B cell (primary cell): Measurements from ENCODE around the gene PRKCQ. TPM values are rescaled to one million over a fixed set of nuclear protein-coding genes. Genes with fewer than 3 reads are reported as not detected.

Experiments used
- ATAC-seq: fragments of 200-7000 bp; cut with Tn5 transposase; one replicate; pipeline ENCODE4 v1.10.0; 2021; ENCODE audit warnings: low read depth, mild to moderate bottlenecking, moderate number of reproducible peaks, moderate library complexity
- CTCF ChIA-PET: fragments of 350-600 bp; sonication (Branson Sonifier 250); formaldehyde crosslinking; loops from one replicate; lab custom pipeline; 2021; ENCODE audit warnings: antibody characterized with exemption, inconsistent platforms; lab: Charles Lee
- POLR2A ChIA-PET: fragments of 350-600 bp; sonication (Branson Sonifier 250); formaldehyde crosslinking; loops from one replicate; lab custom pipeline; 2021; ENCODE audit warnings: antibody characterized with exemption; lab: Charles Lee
- DNase-seq: peaks from one replicate; pipeline ENCODE4 v3.0.0; 2013
- H2AFZ ChIP-seq: 2 replicates; pipeline ENCODE4 v1.6.1; 2012; ENCODE audit warnings: mild to moderate bottlenecking, low read depth, low read length; ENCODE audit not compliant: insufficient read depth, poor library complexity, severe bottlenecking
- H3K27ac ChIP-seq, 2 donors: 1 replicate in 1 of 2; 2 replicates in 1 of 2; pipeline ENCODE4 v1.5.1; 2012 to 2013; ENCODE audit warnings: low read length in 2 of 2, mild to moderate bottlenecking in 2 of 2, moderate library complexity in 1 of 2
- H3K27me3 ChIP-seq, 4 experiments: fragments of 200-600 bp in 1 of 4; sonication (generic) in 1 of 4; replicated peaks in 1 of 4; 1 replicate in 2 of 4; 2 replicates in 2 of 4; pipeline versions ENCODE4 v1.6.1 to v1.7.0; 2013 to 2016; ENCODE audit warnings: low read length in 3 of 4, mild to moderate bottlenecking in 2 of 4, mixed read lengths in 1 of 4, moderate library complexity in 1 of 4; ENCODE audit not compliant: insufficient read depth in 4 of 4, control insufficient read depth in 3 of 4; ENCODE audit errors: control extremely low read depth in 1 of 4
- H3K36me3 ChIP-seq, 2 experiments: replicated peaks in 1 of 2; 1 replicate in 1 of 2; 2 replicates in 1 of 2; pipeline versions ENCODE4 v1.6.1 to v1.7.1; 2013; ENCODE audit warnings: low read length in 1 of 2; ENCODE audit not compliant: insufficient read depth in 2 of 2, control insufficient read depth in 1 of 2; ENCODE audit errors: control extremely low read depth in 1 of 2, extremely low read depth in 1 of 2
- H3K4me1 ChIP-seq, 2 donors: fragments of 200-600 bp in 1 of 2; sonication (generic) in 1 of 2; 1 replicate in 1 of 2; 2 replicates in 1 of 2; pipeline versions ENCODE4 v1.5.1 to v1.6.1; 2013 to 2017; ENCODE audit warnings: low read length in 2 of 2; ENCODE audit not compliant: control insufficient read depth in 2 of 2, insufficient read depth in 2 of 2
- H3K4me2 ChIP-seq: replicated peaks from 2 replicates; pipeline ENCODE3; 2012; ENCODE audit warnings: mild to moderate bottlenecking, low read depth, low read length; ENCODE audit not compliant: poor library complexity, severe bottlenecking
- H3K4me3 ChIP-seq, 5 experiments: fragments of 200-600 bp in 1 of 5; sonication (generic) in 1 of 5; 1 replicate in 3 of 5; 2 replicates in 2 of 5; pipeline versions ENCODE4 v1.5.1 to v1.7.0; 2011 to 2016; ENCODE audit warnings: low read length in 4 of 5, mild to moderate bottlenecking in 4 of 5, low read depth in 2 of 5, control low read depth in 1 of 5, moderate library complexity in 1 of 5; ENCODE audit not compliant: insufficient read depth in 1 of 5; ENCODE audit errors: control extremely low read depth in 1 of 5, extremely low read depth in 1 of 5
- H3K79me2 ChIP-seq: fragments of 200-600 bp; sonication (generic); one replicate; pipeline ENCODE4 v1.6.0; 2016; ENCODE audit warnings: low read length; ENCODE audit not compliant: control insufficient read depth, insufficient read depth
- H3K9ac ChIP-seq: fragments of 200-600 bp; sonication (generic); 2 replicates; pipeline ENCODE4 v1.6.1; 2017; ENCODE audit warnings: mild to moderate bottlenecking, low read length, moderate library complexity
- H3K9me3 ChIP-seq, 3 donors: one replicate each; pipeline versions ENCODE4 v1.6.1 to v1.7.1; 2013; ENCODE audit warnings: low read length in 2 of 3; ENCODE audit not compliant: control insufficient read depth in 2 of 3, insufficient read depth in 1 of 3; ENCODE audit errors: control extremely low read depth in 1 of 3
- H4K20me1 ChIP-seq: 2 replicates; pipeline ENCODE4 v1.6.0; 2012; ENCODE audit warnings: mild to moderate bottlenecking, low read length; ENCODE audit not compliant: insufficient read depth, control insufficient read depth, poor library complexity, severe bottlenecking
- H3K27ac Mint-ChIP-seq: one replicate; pipeline ENCODE4 v1.8.0; 2021; ENCODE audit warnings: mixed read lengths
- H3K27me3 Mint-ChIP-seq: one replicate; pipeline ENCODE4 v1.8.0; 2021; ENCODE audit warnings: mixed read lengths
- H3K4me1 Mint-ChIP-seq: one replicate; pipeline ENCODE4 v1.8.0; 2021; ENCODE audit warnings: mixed read lengths
- H3K4me3 Mint-ChIP-seq: one replicate; pipeline ENCODE4 v1.8.0; 2021; ENCODE audit warnings: mixed read lengths
- H3K9me3 Mint-ChIP-seq: one replicate; pipeline ENCODE4 v1.8.0; 2022; ENCODE audit warnings: mixed read lengths; ENCODE audit not compliant: insufficient read depth
- CTCF ChIP-seq: fragments of 200-600 bp; IDR thresholded peaks from one replicate; pipeline ENCODE4 v1.8.0; 2022; ENCODE audit warnings: antibody characterized with exemption, mild to moderate bottlenecking
- EZH2 ChIP-seq: IDR thresholded peaks from 2 replicates; pipeline ENCODE4 v1.6.1; 2012; ENCODE audit warnings: borderline replicate concordance, low read depth, mild to moderate bottlenecking, moderate library complexity, low read length; ENCODE audit not compliant: insufficient read depth, poor library complexity, severe bottlenecking
- WGBS: methylation state at CpG from one replicate; pipeline ENCODE4 v1.1.5; 2013; ENCODE audit warnings: missing lambda C conversion rate; ENCODE audit not compliant: insufficient coverage; 5-methylcytosine and 5-hydroxymethylcytosine counted together
- intact Hi-C: fragments of 100-400 bp; cut with micrococcal nuclease; formaldehyde crosslinking; loops from one replicate; pipeline ENCODE4 v1.10.0; 2022
- polyA plus RNA-seq: library from polyadenylated mRNA; depleted of rRNA; stranded (reverse); fragments of >200 nt; gene quantifications from 2 replicates; pipeline ENCODE4 v1.2.3, GENCODE V29; 2012
- total RNA-seq, 2 donors: library from RNA; stranded (reverse); fragments of 120-200 nt in 1 of 2; gene quantifications; 1 replicate in 1 of 2; 2 replicates in 1 of 2; pipeline versions ENCODE4 v1.2.3 to v1.2.4, GENCODE V29; 2013 to 2022

The PRKCQ gene
- total and polyA plus RNA-seq, 2 donors (not counting 1 experiment from before 2014, with no cell fraction given) = 0.15 to 0.16 TPM

- no peaks in the 10 kb centered on the region for H3K4me1 Mint-ChIP-seq
- no peak for ATAC-seq
- intact Hi-C loops = no loop called here
- no peak overlapping the region for H3K27ac ChIP-seq
- ChIA-PET POLR2A (no interaction called here), CTCF (interaction anchor here (0.7 kb wide), 1 partner anchor 23 kb away, joined by 3 read pairs; no protein-coding TSS in a partner anchor)
- TF ChIP-seq CTCF (no peak), EZH2 (no peak)
- H3K79me2 ChIP-seq = no peaks in the 10 kb centered on the region
- no peak overlapping the region for H3K4me2 ChIP-seq
- H2AFZ ChIP-seq = no peak overlapping the region
- no peak overlapping the region for H3K4me3 Mint-ChIP-seq
- H3K36me3 ChIP-seq = no peaks in the 10 kb centered on the region
- WGBS = 83% methylated on average over 2 of the region's 3 CpGs
- H3K27ac Mint-ChIP-seq = no peak overlapping the region
- no peaks in the 10 kb centered on the region for H3K4me1 ChIP-seq
- peaks cover 0 to 4% (median 0%) of the 10 kb centered on the region in 3 donors for H3K9me3 ChIP-seq
- H3K9me3 Mint-ChIP-seq = peaks cover 3% of the 10 kb centered on the region
- no peak overlapping the region for H3K4me3 ChIP-seq
- H4K20me1 ChIP-seq = no peaks in the 10 kb centered on the region
- H3K27me3 Mint-ChIP-seq = peaks cover 30% of the 10 kb centered on the region
- no peak overlapping the region for H3K9ac ChIP-seq
- H3K27me3 ChIP-seq = peaks cover 0 to 3% (median 0%) of the 10 kb centered on the region in 4 experiments
- DNase-seq = no peak
These were observed 66.6 kb downstream of the PRKCQ start for GRCh38 chr10:6513476-6513875.

- Histone ChIP-seq H3K4me2 (no peak overlapping the region), H3K4me3 (no peak overlapping the region), H3K4me1 (no peaks in the 10 kb centered on the region), H3K9me3 (peaks cover 0 to 4% (median 0%) of the 10 kb centered on the region in 3 donors), H3K36me3 (no peaks in the 10 kb centered on the region), H3K9ac (no peak overlapping the region), H2AFZ (no peak overlapping the region), H4K20me1 (no peaks in the 10 kb centered on the region), H3K79me2 (no peaks in the 10 kb centered on the region), H3K27ac (no peak overlapping the region), H3K27me3 (peaks cover 0 to 3% (median 0%) of the 10 kb centered on the region in 4 experiments)
- ChIA-PET CTCF (no interaction called here), POLR2A (no interaction called here)
- intact Hi-C loops = no loop called here
- H3K4me3 Mint-ChIP-seq = no peak overlapping the region
- H3K27ac Mint-ChIP-seq = no peak overlapping the region
- ATAC-seq (no peak), DNase-seq (no peak)
- H3K27me3 Mint-ChIP-seq = peaks cover 33% of the 10 kb centered on the region
- peaks cover 3% of the 10 kb centered on the region for H3K9me3 Mint-ChIP-seq
- no peak for TF ChIP-seq EZH2
- no peak for TF ChIP-seq CTCF
- WGBS = 77% methylated on average over 3 of the region's 3 CpGs
- no peaks in the 10 kb centered on the region for H3K4me1 Mint-ChIP-seq
These were observed 67.9 kb downstream of the PRKCQ start for GRCh38 chr10:6512182-6512581.
